Lung microvascular endothelial cell (primary cell): ENCODE measurements around the gene IL31. TPM values are rescaled to one million over a fixed set of nuclear protein-coding genes. Genes with fewer than 3 reads are reported as not detected.
"Not testable (repeated sequence)": the region's sequence is repeated elsewhere in the genome, so short reads cannot be mapped to it uniquely, and the experiment has no call there.

Source experiments
- DNase-seq, 2 donors: peaks; one replicate each; pipeline versions ENCODE4 v3.0.0 to v3.0.0-alpha.2; 2010; ENCODE audit warnings: low read depth in 2 of 2
- total RNA-seq: library from RNA; depleted of rRNA; stranded (reverse); fragments of >200 nt; gene quantifications from 2 replicates; pipeline ENCODE4 v1.2.1, GENCODE V29; 2014

IL31 gene
- total RNA-seq: not detected in 2 replicates

DNA sequence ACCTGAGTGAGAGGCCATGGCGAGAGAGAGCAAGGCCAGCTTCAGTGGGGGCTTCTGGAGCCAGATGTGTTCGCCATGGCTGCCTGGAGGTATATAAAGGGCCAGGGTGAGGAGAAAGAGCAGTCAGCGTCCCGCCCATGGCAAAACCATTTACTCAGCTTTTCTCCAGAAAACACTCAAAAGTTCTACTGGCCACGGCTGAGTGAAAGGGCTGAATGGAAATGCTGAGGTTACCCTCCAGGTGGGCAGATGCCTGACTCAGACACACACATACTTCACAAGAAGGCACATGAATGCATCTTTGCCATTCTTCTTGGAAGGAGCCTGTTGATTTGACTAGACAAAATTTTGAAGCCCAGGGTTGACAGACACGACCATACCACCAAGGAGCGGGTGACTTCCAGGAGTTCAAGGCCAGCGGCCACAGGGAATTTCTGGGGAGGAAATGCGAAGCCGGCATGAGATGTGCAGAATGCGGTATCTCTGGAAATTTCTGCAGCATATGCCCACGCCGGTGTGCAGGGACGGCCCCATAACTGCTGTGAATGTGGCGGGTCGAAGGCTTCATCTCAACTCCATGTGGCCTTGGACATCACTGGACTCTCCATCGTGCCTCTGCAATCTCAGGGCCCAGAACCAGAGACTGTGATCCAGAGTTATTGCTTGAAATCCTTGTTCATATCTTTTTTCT lies at the start of gene IL31:
TSS of gene IL31 (minus strand) at position 67 of the 691 bp plus-strand sequence. CDS start at position 18, 49 bp downstream.
- DNase-seq: no peak

GRCh38 chr12:122216445-122216844 lies 42.4 kb upstream of the IL31 start:
- DNase-seq: no peak

- no peak for DNase-seq
Measured at GRCh38 chr12:122215771-122216170, 41.8 kb upstream of the IL31 start.

- no peak for DNase-seq
Measured at GRCh38 chr12:122208073-122208820, 34.2 kb upstream of the IL31 start.

- DNase-seq: no peak
Measured at GRCh38 chr12:122207391-122207790, 33.4 kb upstream of the IL31 start.

- no peak for DNase-seq
Measured at GRCh38 chr12:122206976-122207375, 33.0 kb upstream of the IL31 start.

GRCh38 chr12:122206111-122206881 lies 32.3 kb upstream of the IL31 start:
- DNase-seq: no peak

DNA sequence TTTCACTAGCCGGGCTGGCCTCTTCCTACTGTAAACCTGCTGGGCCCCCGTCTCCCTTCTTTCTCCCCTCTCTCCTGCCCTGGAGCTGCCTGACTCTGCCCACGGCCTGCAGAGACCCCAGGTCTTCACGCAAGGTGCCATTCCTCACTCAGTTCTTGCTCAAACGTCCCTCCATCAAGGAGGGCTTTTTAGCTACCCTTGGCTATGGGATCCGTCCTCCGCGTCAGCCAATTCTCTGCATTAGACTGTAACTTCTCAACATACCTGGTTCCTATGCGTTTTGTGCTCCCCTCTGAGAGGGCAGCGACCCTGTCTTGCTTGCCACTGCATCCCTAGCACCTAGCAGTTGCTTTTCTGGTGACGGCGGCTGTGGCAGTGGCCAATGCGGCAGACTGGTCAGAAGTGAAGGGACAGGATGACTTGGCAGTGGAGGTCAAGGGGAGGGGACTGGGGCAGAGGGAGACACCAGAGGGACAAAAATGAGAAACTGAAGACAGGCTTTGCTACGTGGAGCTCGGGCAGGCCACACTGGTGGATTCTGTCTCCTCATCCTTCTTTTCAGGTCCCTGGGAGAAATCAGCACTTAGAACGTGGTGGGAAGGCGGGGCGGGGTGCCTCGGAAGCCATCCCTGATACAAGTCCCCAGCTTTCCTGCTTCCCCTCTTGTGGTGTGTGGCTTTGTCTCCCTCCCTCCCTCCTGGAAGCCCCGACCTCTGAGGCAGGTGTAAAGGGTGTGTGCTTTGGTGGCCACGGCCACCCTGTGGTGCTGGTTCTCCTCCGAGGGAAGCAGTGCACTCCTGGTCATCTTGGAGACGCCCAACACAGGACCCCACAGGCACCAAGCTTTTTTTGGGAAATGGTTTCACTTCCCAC lies 31.3 kb upstream of the IL31 start:
- DNase-seq: no peak

- no peak for DNase-seq
Measured at GRCh38 chr12:122204167-122205052, 30.4 kb upstream of the IL31 start.

DNA sequence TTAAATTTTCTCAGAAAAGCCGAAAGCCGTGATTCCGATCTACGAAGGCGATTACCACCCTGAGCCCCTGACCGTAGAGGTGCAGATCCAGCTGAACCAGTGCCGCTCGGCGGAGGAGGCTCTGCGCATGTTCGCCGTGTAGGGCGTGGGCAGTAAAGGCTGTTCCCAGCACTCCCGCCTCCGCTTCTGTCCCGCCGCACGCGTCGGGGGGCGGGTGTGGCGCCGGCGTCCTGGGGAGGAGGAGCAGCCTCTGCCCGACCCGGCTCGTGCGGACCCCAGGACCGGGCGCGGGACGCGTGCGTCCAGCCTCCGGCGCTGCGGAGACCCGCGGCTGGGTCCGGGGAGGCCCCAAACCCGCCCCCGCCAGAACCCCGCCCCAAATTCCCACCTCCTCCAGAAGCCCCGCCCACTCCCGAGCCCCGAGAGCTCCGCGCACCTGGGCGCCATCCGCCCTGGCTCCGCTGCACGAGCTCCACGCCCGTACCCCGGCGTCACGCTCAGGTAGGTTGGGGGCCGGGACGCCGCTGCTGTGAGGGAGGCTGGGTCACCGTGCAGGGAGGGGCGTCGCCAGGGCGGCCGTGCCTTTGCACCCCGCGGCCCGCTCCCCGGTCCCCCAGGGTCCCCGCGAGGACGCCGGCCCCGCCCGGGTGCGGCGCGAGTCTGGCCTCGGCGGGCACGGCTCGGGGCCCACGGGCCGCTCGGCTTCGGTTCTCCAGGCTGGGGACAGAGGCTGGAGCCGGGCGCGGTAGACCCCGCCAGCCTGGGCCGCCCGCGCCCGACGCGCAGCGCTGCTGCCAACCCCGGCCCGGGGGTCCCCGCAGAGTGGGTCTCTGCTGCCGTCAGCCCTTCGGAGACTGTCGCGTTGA lies 29.5 kb upstream of the IL31 start, which contains the start of gene B3GNT4:
TSS of gene B3GNT4 (plus strand) at position 409 of the 866 bp plus-strand sequence. CDS start 910 bp downstream, outside the sequence.
- DNase-seq: peak; percentile 49 to 54

DNA sequence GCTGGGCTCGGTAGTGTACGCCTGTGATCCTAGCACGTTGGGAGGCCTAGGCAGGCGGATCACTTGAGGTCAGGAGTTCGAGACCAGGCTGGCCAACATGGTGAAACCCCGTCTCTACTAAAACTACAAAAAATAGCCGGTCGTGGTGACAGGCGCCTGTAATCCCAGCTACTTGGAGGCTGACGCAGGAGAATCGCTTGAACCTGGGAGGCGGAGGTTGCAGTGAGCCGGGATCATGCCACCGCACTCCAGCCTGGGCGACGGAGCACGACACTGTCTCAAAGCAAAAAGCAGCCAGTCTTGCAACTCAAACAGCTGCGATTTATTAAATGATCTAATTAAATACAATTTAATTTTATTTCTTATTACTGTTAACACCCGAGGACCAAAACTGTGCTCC lies 28.8 kb upstream of the IL31 start:
- not testable (repeated sequence) for DNase-seq

- DNase-seq: no peak
Measured at GRCh38 chr12:122202017-122202416, 28.0 kb upstream of the IL31 start.

DNA sequence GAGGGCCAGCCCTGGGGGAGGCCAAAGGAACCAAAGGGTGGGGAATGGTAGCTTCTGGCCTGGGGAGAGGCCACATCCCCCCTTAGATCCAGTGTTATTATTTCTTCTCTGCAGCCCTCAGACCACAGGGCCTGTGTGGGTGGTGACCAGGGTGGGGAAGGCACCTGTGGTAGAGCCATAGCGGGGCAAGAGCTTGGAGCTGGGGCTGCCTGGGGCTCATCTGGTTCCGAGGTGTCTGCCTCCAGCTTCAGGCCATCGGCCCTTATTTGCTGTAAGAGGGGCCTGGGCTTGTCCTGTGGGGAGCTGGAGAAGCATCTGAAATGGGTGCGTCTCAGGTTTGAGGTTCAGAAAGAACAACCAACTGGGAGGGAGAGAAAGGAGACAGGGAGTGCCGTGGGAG lies 27.4 kb upstream of the IL31 start:
- DNase-seq: no peak

DNA sequence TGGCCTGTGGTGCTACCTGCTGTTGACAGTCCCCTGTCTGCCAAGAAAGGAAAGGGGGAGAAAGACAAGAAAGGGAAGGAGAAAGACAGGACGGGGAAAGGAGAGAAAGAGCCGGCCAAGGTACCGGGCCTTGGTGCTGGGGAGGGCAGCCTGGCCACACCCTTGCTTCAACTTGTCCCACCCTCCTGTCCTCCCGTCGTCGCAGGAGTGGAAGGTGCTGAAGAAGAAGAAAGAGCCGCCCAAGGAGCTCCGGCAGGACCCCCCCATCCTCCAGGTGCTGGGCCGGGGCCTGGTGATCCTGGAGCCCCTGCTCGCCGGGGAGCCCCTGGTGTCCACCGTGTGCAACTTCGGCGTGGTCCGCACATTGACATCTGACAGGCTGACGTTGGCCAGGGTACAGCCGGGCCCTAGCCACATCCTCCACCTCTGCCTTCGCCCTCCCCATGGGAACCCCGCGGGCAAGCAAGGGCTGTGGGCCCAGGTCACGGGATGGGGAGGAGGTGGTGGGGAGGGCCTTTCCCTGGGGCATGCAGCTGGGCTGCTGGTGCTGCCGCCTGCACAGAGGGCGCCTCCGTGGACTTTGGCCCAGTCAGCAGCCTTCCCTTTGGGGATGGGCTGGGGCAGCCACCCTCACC lies 26.6 kb upstream of the IL31 start:
- no peak for DNase-seq

DNA sequence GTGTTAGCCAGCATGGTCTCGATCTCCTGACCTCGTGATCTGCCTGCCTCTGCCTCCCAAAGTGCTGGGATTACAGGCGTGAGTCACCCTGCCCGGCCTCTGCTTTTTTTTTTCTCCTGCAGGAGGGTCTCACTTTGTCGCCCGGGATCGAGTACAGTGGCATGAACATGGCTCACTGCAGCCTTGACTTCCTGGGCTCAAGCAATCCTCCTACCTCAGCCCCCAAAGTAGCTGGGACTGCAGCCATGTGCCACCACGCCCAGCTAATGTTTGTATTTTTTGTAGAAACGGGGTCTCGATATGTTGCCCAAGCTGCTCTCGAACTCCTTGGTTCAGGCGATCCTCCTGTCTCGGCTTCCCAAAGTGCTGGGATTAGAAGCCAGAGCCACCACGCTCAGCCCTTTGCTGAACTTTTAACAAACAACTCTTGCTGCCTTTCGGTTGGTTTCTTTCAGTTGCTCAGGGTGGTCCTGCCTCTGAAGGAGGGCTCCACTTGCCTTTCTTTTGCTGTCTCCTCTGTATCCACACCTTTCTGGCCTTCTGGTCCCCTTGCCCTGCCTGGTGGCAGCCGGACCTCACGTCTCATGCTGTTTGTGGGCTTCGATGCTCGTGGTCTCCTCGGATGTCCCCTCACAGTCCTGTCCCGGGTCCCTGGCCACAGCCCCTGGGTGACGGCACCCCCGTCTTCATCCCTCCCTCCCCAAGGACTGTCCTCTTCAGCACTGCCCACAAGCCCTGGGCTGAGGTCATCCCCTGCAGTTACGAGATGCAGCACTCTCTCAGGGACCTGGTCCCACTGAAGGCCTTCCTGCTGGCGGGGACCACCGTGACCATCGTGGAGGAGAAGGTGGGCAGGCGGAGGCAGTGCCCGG lies 25.7 kb upstream of the IL31 start:
- DNase-seq: no peak

GRCh38 chr12:122197612-122197966 lies 23.6 kb upstream of the IL31 start:
- no peak for DNase-seq

- DNase-seq: no peak
Measured at GRCh38 chr12:122195405-122195804, 21.4 kb upstream of the IL31 start.

DNA sequence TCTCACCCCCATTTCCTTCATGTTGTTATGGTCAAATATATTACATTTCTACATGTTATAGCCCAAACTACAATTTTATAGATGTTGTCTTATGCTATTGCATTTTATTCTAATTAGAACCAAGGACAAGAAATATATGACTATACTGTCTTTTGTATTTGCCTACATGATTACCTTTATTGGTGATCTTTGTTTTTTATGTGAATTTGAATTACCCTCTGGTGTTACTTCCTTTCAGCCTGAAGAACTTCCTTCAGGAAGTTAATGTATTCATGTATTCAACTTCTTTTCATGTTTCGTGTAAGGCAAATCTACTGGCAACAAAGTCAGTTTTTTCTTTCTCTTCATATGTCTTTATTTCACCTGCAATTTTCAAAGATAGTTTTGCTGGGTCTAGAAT lies 20.8 kb upstream of the IL31 start:
- DNase-seq: no peak
